Measurements from ENCODE around the gene CDC7. TPM values are rescaled to one million over a fixed set of nuclear protein-coding genes. Genes with fewer than 3 reads are reported as not detected.

The CDC7 gene
- total RNA-seq, 1 experiment from 2014 or later, result 13.7 TPM

DNA sequence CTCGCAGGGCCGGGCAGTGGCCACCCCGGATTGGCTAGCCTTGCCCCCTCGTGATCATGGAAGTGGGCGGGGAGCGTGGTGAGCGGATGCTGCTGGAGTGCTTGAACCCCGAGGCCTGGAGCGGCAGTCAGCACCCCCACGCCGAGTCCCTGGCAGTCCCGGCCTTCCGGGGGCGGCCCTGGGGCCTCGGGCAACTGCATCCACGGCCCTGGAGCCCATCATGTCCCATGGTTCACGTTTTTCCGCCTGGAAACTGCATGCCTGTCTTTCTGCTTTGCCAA lies 45.6 kb downstream of the CDC7 start:
- H3K9me3 ChIP-seq (replicated peaks), result no peaks in the 10 kb centered on the region
- H3K27ac ChIP-seq, result no peak overlapping the region
- no peak for DNase-seq (ENCODE audit: low read depth in 1 of 2, low spot score in 2 of 2)
- H3K36me3 ChIP-seq, result no peaks in the 10 kb centered on the region
- H3K27me3 ChIP-seq (replicated peaks), result no peaks in the 10 kb centered on the region; the same call in 1 of the 2 replicates
- no peaks in the 10 kb centered on the region for H3K4me1 ChIP-seq (replicated peaks)
- no peak overlapping the region for H3K4me3 ChIP-seq

DNA sequence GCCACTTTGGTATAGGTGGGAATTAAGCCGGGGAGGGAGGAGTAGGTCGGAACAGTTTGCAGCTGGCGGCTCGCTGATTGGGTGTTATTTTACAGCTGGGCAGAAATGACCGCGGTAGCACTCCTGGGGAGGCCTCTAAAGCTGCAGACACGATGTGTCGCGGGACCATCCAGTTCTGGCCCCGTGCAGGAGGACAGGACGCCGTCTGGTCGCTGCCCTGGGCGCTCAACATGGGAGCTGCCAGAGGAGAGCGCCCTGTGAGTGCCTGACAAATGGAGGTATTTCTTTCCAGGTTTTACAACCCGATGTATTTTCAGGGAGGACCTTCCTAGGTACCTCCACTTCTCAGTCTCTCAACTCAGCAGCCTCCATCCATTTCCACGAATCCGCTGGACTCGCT lies 46.2 kb downstream of the CDC7 start:
- no peak overlapping the region for H3K4me3 ChIP-seq
- H3K4me1 ChIP-seq (replicated peaks), result no peaks in the 10 kb centered on the region
- H3K27ac ChIP-seq, result no peak overlapping the region
- H3K9me3 ChIP-seq (replicated peaks), result no peaks in the 10 kb centered on the region
- H3K27me3 ChIP-seq (replicated peaks), result no peaks in the 10 kb centered on the region; the same call in 1 of the 2 replicates
- no peaks in the 10 kb centered on the region for H3K36me3 ChIP-seq
- no peak for DNase-seq (ENCODE audit: low read depth in 1 of 2, low spot score in 2 of 2)

DNA sequence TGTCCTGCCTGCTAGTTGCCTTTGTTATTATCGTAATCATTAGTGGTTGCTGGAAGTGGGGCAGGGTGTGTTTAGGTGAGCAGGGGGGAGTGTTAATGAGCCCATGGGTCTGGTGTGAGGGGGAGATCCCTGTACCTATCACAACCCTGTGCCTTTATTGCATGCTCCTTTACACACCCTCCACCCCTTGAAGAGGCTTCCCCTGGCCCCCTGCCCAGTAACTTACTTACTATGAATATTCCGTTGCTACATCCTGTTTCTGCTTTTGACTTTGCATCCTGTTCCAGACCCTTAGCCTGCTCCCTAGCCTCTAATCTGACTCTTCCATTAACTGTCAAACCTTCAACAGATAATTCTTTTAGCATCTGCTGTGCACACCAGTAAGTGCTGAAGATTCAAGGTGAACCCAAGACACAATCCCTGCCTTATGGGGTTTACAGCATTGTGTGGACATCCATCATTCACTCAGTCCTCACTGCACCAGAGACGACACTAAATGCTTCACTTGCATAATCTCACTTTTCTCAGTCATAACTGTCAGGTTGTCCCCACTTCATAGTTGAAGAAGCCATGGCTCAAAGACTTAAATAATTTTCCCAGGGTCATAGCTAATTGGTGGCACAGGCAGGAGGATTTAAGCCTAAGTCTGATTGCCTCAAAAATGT lies 47.9 kb downstream of the CDC7 start:
- no peaks in the 10 kb centered on the region for H3K36me3 ChIP-seq
- H3K27me3 ChIP-seq (replicated peaks), result no peaks in the 10 kb centered on the region; the same call in 1 of the 2 replicates
- no peak for DNase-seq (ENCODE audit: low read depth in 1 of 2, low spot score in 2 of 2)
- no peak overlapping the region for H3K4me3 ChIP-seq
- no peak overlapping the region for H3K27ac ChIP-seq
- no peaks in the 10 kb centered on the region for H3K4me1 ChIP-seq (replicated peaks)
- H3K9me3 ChIP-seq (replicated peaks), result no peaks in the 10 kb centered on the region

DNA sequence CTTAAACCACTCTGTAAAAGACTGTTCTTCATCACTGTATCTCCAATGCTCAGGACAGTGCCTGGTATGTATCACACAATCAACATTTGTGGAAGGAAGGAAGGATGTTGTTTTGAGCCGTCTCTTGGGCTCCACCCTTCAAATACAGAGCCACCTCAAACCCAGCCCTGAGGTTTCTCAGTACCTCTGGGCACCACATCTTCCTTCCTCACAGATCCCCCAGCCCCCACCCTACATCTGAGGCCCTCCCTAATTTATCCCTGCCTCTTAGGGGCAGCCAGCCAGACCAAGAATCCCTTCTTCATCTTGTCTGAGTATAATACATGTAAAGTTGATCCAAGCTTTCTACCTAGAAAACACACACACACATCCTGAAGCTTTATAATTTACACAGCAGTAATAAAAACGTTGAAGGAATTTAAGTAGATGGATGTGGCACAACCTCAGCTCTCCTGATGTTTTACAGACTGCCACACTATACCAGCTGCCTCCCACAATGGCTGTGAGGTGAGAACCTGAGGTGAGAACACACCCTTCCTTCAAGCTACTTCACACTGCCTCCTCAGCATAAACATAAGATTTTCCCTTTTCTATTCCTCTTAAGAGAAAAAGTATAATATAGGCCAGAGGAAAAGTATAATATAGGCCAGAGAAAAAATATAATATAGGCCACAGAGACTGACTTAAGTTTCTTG lies 48.5 kb downstream of the CDC7 start:
- Histone ChIP-seq H3K4me3 (no peak overlapping the region), H3K9me3 (replicated peaks) (no peaks in the 10 kb centered on the region), H3K4me1 (replicated peaks) (no peaks in the 10 kb centered on the region), H3K36me3 (no peaks in the 10 kb centered on the region), H3K27me3 (replicated peaks) (no peaks in the 10 kb centered on the region; the same call in 1 of the 2 replicates), H3K27ac (no peak overlapping the region)
- no peak for DNase-seq (ENCODE audit: low read depth in 1 of 2, low spot score in 2 of 2)

DNA sequence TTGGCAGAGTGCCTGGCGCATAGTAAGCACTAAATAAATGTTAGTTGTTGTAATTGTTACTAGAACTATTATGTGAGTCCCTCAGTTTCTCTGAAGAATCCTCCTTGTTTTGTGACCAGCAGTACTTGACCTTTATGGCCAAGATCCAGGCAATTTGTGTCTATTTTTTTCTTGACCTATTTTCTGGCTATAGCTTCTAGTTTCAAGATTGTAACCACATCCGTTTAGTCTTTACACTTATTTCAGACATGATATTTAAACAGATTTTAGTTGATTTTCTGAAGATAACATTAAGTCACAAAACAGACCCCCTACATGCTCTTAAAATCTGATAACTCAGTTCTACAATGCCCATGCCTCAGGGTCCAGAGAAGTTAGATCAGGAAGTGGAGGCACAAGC lies 50.3 kb downstream of the CDC7 start:
- Histone ChIP-seq H3K9me3 (replicated peaks) (no peaks in the 10 kb centered on the region), H3K27ac (no peak overlapping the region), H3K4me1 (replicated peaks) (peaks cover 11% of the 10 kb centered on the region), H3K36me3 (no peaks in the 10 kb centered on the region), H3K4me3 (no peak overlapping the region), H3K27me3 (replicated peaks) (no peaks in the 10 kb centered on the region)
- DNase-seq (ENCODE audit: low read depth in 1 of 2, low spot score in 2 of 2), result no peak

DNA sequence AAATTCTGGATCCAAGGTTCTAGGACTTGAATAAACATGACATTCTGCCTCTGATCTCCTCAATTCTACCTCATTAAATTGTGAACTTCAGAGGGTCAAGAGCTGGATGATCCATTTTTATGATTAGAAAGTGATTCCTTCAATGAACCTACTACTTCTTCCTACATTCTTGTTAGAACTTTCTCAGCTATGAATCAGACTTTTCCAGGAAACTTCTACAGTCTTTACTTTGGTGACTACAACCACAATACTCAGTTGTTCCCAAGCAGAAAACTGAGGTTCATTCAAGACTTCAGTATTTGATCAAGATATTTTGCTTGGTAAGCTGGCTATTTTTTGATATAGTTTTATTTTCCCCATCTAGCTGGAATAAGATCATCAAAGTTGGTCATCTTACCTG lies 51.4 kb downstream of the CDC7 start:
- Histone ChIP-seq H3K27ac (no peak overlapping the region), H3K36me3 (no peaks in the 10 kb centered on the region), H3K9me3 (replicated peaks) (no peaks in the 10 kb centered on the region), H3K4me3 (no peak overlapping the region), H3K27me3 (replicated peaks) (no peaks in the 10 kb centered on the region), H3K4me1 (replicated peaks) (peaks cover 13% of the 10 kb centered on the region)
- DNase-seq (ENCODE audit: low read depth in 1 of 2, low spot score in 2 of 2), result no peak

DNA sequence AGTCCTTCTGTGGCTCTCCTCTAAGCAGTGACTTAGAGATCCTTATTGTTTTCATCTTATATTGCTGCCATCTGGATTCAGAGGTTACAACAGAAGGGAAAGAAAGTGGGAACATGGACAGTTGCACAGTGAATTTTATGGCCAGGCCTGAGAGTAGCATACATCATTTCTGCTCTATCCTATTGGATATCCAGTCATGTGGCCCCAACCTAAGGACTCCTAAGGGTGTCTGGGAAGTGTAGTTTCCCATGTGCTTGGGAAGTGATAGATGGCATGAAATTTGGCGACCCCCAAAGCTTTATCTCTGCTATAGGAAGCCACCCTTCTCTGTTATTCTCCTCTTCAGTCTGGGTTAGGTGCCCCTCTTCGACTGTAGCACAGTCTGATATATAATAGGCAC lies 51.9 kb downstream of the CDC7 start:
- Histone ChIP-seq H3K27me3 (replicated peaks) (no peaks in the 10 kb centered on the region), H3K4me1 (replicated peaks) (peaks cover 13% of the 10 kb centered on the region), H3K36me3 (no peaks in the 10 kb centered on the region), H3K9me3 (replicated peaks) (no peaks in the 10 kb centered on the region), H3K27ac (no peak overlapping the region), H3K4me3 (no peak overlapping the region)
- DNase-seq (ENCODE audit: low read depth in 1 of 2, low spot score in 2 of 2), result no peak

DNA sequence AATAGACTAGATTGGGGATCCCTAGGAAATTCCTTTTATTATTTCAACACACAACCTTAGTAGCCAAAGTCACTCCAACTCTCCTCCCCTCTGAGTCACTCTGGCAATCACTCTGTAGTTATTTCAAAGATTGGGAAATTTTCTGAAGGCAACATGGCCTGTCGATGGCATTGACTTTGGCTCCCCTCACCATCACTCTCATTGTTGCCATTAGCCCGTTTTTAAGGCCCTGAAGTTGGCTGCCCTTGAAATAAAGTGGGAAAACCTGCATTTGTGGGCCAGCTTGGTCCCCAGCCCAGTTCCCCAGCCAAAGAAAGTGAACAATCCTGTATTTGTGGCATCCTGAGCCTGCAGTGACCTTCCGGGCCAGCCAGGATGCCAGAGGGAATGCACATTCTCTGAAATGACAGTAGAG lies 52.5 kb downstream of the CDC7 start:
- Histone ChIP-seq H3K27ac (no peak overlapping the region), H3K9me3 (replicated peaks) (no peaks in the 10 kb centered on the region), H3K36me3 (no peaks in the 10 kb centered on the region), H3K27me3 (replicated peaks) (no peaks in the 10 kb centered on the region), H3K4me3 (no peak overlapping the region), H3K4me1 (replicated peaks) (peaks cover 13% of the 10 kb centered on the region)
- DNase-seq (ENCODE audit: low read depth in 1 of 2, low spot score in 2 of 2), result no peak

DNA sequence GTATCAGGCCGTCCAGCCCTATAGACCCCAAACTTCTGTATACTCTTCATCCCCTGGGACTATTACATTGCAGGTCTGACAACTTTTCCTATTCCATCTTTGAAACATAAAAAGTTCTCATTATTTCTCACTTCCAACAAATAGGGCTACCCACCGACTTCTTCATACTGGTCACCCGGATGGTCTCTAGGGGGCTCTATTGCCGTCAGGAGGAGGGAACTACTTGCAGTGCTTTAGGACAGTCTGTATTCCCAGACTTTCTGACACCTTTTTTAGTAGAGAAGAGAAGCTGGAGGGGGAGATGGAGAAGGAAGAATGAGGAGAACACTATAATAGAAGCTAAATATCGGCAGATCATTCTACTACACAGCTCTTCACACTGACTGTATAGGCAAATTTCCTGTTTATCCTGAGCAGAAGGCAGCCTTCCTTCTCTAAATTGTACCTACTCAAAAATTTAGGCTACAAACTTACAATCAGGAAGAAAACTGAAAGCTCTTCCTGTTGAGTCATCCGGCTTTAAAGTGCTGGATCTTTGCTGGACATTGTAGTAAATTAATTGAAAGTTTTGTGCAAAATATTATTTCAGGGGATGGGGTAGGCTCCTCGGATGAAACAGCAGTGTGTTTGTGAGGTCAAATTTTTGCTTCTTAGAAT lies 54.6 kb downstream of the CDC7 start:
- Histone ChIP-seq H3K4me3 (no peak overlapping the region), H3K9me3 (replicated peaks) (no peaks in the 10 kb centered on the region), H3K36me3 (no peaks in the 10 kb centered on the region), H3K4me1 (replicated peaks) (peaks cover 13% of the 10 kb centered on the region), H3K27ac (no peak overlapping the region), H3K27me3 (replicated peaks) (no peaks in the 10 kb centered on the region)
- DNase-seq (ENCODE audit: low read depth in 1 of 2, low spot score in 2 of 2), result peak; percentile 29 to 38

DNA sequence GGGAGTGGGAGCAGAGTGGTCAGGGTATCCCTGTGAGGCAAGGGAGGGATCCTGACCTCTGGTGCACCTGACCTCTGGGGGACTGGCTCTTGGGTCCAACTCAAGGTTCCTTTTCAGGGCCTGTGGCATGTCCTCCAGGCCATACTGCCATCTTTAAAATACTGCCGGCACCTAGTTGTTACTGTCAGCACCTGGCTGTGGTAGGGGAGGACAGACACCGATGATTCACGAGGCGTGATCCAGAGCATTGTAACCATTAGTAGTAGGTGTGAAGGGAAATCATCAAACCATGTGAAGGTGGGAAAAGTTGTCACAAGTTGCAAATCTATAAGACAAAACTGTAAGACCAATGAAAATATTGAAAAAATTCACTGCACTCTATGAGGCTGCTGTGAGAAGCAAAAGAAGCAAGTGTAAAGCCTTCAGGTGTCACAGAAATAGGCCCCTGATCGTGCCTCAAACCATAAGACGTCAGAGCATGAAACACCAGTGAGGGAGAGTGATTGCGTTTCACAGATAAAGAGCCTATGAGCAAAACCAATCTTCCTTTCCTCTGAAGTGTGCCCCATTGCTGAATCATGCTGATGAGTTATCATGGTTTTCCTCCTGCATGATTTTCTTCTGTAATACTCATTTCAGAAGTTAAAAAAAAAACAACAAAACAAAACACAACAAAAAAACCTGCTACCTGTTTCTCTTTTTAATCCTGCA lies 55.3 kb downstream of the CDC7 start:
- peak in 1 of 2 experiments; percentile 22 for DNase-seq (ENCODE audit: low read depth in 1 of 2, low spot score in 2 of 2)
- Histone ChIP-seq H3K4me1 (replicated peaks) (peaks cover 13% of the 10 kb centered on the region), H3K36me3 (no peaks in the 10 kb centered on the region), H3K27ac (no peak overlapping the region), H3K27me3 (replicated peaks) (no peaks in the 10 kb centered on the region), H3K4me3 (no peak overlapping the region), H3K9me3 (replicated peaks) (no peaks in the 10 kb centered on the region)

DNA sequence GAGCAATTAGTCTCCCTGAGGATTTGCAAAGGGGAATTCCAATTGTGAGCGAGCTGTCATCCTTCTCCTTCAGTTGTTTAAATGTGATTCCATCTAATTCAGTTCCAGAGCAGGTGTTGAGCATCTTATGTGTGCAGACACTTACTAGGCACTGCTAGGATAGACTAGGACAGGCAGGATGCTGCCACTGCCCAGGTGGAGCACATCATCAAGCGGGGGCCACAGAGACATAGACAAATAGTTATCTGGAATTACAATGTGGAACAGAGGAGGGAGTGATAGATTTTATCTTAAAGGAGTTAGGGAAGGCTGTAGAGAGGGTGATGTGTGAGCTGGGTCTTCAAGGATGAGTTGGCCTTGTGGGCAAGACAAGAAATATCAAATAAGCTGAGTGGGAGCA lies 55.9 kb downstream of the CDC7 start:
- no peak overlapping the region for H3K27ac ChIP-seq
- H3K27me3 ChIP-seq (replicated peaks), result no peaks in the 10 kb centered on the region
- H3K4me1 ChIP-seq (replicated peaks), result peaks cover 13% of the 10 kb centered on the region

DNA sequence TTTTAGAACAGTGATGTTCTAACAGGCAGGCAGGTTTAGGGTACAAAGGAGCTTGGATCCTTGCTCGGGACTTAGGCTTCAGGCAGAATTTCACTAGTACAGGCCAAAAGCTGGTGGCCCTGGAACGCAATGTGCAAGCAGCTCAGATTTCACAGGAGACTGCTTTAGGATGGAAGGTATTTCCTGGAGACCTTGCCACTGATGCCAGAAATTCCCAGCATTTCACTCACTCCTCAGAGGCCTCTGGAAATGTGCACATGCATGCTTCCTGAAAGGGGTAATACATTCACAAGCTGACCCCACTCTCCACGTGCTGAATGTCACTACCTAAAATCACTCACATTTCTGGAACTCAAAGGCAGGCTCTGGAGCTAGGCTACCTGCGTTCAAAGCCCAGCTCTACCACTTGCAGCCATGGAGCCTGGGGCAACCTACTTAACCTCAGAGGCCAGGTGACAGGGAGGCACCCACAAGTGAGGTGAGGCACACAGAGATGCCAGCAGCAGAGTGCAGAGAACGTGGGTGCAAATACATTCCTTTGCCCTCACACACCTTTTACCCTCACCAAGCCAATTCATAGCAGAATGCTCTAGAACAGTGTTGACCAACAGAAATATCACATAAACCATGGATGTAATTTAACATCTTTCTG lies 56.5 kb downstream of the CDC7 start:
- no peak for DNase-seq (ENCODE audit: low read depth in 1 of 2, low spot score in 2 of 2)
- Histone ChIP-seq H3K27ac (no peak overlapping the region), H3K4me3 (no peak overlapping the region)

More for the DNA sequence above, 55.9 kb downstream of the CDC7 start:
- DNase-seq (ENCODE audit: low read depth in 1 of 2, low spot score in 2 of 2), result no peak
- no peaks in the 10 kb centered on the region for H3K36me3 ChIP-seq
- H3K4me3 ChIP-seq, result no peak overlapping the region
- no peaks in the 10 kb centered on the region for H3K9me3 ChIP-seq (replicated peaks)

DNA sequence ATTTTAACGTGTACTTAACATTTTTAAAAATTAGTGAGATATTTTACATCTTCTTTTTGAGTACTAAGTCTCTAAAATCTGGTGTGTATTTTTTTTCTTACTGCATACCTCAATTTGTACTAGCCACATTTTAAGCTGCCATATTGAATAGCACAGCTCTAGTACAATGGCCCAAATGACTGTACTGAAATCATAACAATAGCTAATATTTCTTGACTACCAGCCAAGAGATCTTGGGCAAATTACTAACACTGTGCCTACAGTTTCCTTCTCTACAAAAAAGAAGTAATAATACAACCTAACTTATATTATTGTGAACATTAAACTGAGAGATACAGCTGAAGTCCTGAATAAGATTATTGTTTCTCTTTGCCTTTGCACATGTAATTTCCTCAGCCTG lies 57.2 kb downstream of the CDC7 start:
- H3K9me3 ChIP-seq (replicated peaks), result no peaks in the 10 kb centered on the region
- DNase-seq (ENCODE audit: low read depth in 1 of 2, low spot score in 2 of 2), result no peak
- H3K27me3 ChIP-seq (replicated peaks), result no peaks in the 10 kb centered on the region
- H3K4me3 ChIP-seq, result no peak overlapping the region
- peaks cover 13% of the 10 kb centered on the region for H3K4me1 ChIP-seq (replicated peaks)
- no peaks in the 10 kb centered on the region for H3K36me3 ChIP-seq
- H3K27ac ChIP-seq, result no peak overlapping the region

More for the DNA sequence above, 56.5 kb downstream of the CDC7 start:
- Histone ChIP-seq H3K27me3 (replicated peaks) (no peaks in the 10 kb centered on the region), H3K4me1 (replicated peaks) (peaks cover 13% of the 10 kb centered on the region), H3K36me3 (no peaks in the 10 kb centered on the region), H3K9me3 (replicated peaks) (no peaks in the 10 kb centered on the region)
